Fibroblast of lung (primary cell): Measurements from ENCODE around the gene FHL2. TPM values are rescaled to one million over a fixed set of nuclear protein-coding genes. Genes with fewer than 3 reads are reported as not detected.
A peak's percentile ranks its signal among the peaks of the same experiment; 100 is the strongest.

Experiments
- DNase-seq, 2 donors: peaks; one replicate each; pipeline versions ENCODE4 v3.0.0 to v3.0.0-alpha.2; 2010; ENCODE audit warnings: low read depth in 2 of 2
- H2AFZ ChIP-seq: 2 replicates; pipeline ENCODE4 v1.5.1; 2012; ENCODE audit warnings: low read length, control low read depth, inconsistent platforms
- H3K27ac ChIP-seq: 2 replicates; pipeline ENCODE4 v1.5.1; 2011; ENCODE audit warnings: low read length, control low read depth; ENCODE audit not compliant: insufficient read depth
- H3K27me3 ChIP-seq: 2 replicates; pipeline ENCODE4 v1.5.1; 2011; ENCODE audit warnings: mild to moderate bottlenecking, low read length; ENCODE audit not compliant: control insufficient read depth, insufficient read depth
- H3K36me3 ChIP-seq: 2 replicates; pipeline ENCODE4 v1.5.1; 2011; ENCODE audit warnings: low read length; ENCODE audit not compliant: control insufficient read depth, insufficient read depth
- H3K4me1 ChIP-seq: 2 replicates; pipeline ENCODE4 v1.5.1; 2011; ENCODE audit warnings: low read length; ENCODE audit not compliant: control insufficient read depth, insufficient read depth; ENCODE audit errors: extremely low read depth
- H3K4me2 ChIP-seq: 2 replicates; pipeline ENCODE4 v1.5.1; 2011; ENCODE audit warnings: low read length, control low read depth; ENCODE audit not compliant: insufficient read depth; ENCODE audit errors: extremely low read depth
- H3K4me3 ChIP-seq, 4 experiments: fragments of 200-600 bp in 1 of 4; sonication (generic) in 1 of 4; replicated peaks in 1 of 4; 2 replicates each; pipeline ENCODE4 v1.5.1; 2011 to 2016; ENCODE audit warnings: low read length in 4 of 4, low read depth in 3 of 4, mild to moderate bottlenecking in 3 of 4, control low read depth in 2 of 4, inconsistent platforms in 1 of 4, mixed read lengths in 1 of 4; ENCODE audit not compliant: insufficient read depth in 1 of 4; ENCODE audit errors: control extremely low read depth in 1 of 4
- H3K79me2 ChIP-seq: 2 replicates; pipeline ENCODE4 v1.5.1; 2012; ENCODE audit warnings: mild to moderate bottlenecking, low read length, inconsistent platforms; ENCODE audit not compliant: control insufficient read depth, insufficient read depth
- H3K9ac ChIP-seq: 2 replicates; pipeline ENCODE4 v1.5.1; 2011; ENCODE audit warnings: mild to moderate bottlenecking, low read length, control low read depth; ENCODE audit not compliant: insufficient read depth
- H3K9me3 ChIP-seq: 2 replicates; pipeline ENCODE4 v1.5.1; 2012; ENCODE audit warnings: low read depth, low read length; ENCODE audit not compliant: control insufficient read depth, insufficient read depth
- H4K20me1 ChIP-seq: 2 replicates; pipeline ENCODE4 v1.5.1; 2011; ENCODE audit warnings: low read length; ENCODE audit not compliant: control insufficient read depth, insufficient read depth; ENCODE audit errors: extremely low read depth
- EZH2 ChIP-seq: IDR thresholded peaks from 2 replicates; pipeline ENCODE4 v1.5.1; 2012; ENCODE audit warnings: low read length, control low read depth, mild to moderate bottlenecking; ENCODE audit errors: missing control alignments
- polyA plus RNA-seq, 2 donors: library from polyadenylated mRNA; depleted of rRNA in 1 of 2; stranded (reverse) in 1 of 2; unstranded in 1 of 2; fragments of >200 nt; gene quantifications; 2 replicates each; pipeline ENCODE4 v1.2.1, GENCODE V29; 2011 to 2012; ENCODE audit warnings: missing spikeins in 1 of 2
- total RNA-seq: library from RNA; depleted of rRNA; stranded (reverse); fragments of >200 nt; gene quantifications from 2 replicates; pipeline ENCODE4 v1.2.1, GENCODE V29; 2014
- TF ChIP-seq, protein P1 (sequence below), 2 donors: IDR thresholded peaks in 1 of 2; conservative IDR thresholded peaks in 1 of 2; 1 replicate in 1 of 2; 2 replicates in 1 of 2; pipeline ENCODE4 v1.5.1; 2011 to 2012; ENCODE audit warnings: low read length in 2 of 2, control low read depth in 1 of 2, inconsistent platforms in 1 of 2, low read depth in 1 of 2, mild to moderate bottlenecking in 1 of 2

FHL2 gene
- total and polyA plus RNA-seq, 2 donors (not counting 1 experiment from before 2014, with no cell fraction given): 144 to 421 TPM

DNA sequence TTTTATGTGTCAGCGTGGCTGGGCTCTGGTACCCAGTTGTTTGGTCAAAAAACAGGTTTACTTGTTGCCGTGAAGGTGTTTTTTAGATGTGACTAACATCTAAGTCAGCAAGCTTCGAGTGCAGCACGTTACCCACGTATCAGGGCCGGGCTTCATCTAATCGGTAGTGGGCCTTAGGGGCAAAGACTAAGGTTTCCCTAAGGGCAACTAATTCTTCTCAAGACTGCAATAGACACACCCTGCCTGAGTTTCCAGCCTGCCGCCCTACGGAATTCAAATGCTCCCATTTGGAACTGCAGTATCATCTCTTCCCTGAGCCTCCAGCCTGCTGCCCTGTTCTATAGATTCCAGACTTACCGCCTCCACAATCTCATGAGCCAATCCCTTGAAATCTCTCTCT lies 27.7 kb downstream of the FHL2 start:
- Histone ChIP-seq H3K4me2 (no peak overlapping the region), H3K9ac (no peak overlapping the region), H3K27me3 (no peaks in the 10 kb centered on the region), H3K9me3 (no peaks in the 10 kb centered on the region), H3K36me3 (peaks cover 27% of the 10 kb centered on the region), H2AFZ (no peak overlapping the region), H3K79me2 (peaks cover 45% of the 10 kb centered on the region), H3K4me1 (peaks cover 38% of the 10 kb centered on the region), H3K27ac (peak overlapping the region; percentile 44), H3K4me3 (no peak overlapping the region), H4K20me1 (no peaks in the 10 kb centered on the region)
- TF ChIP-seq, protein P1, sequence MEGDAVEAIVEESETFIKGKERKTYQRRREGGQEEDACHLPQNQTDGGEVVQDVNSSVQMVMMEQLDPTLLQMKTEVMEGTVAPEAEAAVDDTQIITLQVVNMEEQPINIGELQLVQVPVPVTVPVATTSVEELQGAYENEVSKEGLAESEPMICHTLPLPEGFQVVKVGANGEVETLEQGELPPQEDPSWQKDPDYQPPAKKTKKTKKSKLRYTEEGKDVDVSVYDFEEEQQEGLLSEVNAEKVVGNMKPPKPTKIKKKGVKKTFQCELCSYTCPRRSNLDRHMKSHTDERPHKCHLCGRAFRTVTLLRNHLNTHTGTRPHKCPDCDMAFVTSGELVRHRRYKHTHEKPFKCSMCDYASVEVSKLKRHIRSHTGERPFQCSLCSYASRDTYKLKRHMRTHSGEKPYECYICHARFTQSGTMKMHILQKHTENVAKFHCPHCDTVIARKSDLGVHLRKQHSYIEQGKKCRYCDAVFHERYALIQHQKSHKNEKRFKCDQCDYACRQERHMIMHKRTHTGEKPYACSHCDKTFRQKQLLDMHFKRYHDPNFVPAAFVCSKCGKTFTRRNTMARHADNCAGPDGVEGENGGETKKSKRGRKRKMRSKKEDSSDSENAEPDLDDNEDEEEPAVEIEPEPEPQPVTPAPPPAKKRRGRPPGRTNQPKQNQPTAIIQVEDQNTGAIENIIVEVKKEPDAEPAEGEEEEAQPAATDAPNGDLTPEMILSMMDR (conservative IDR thresholded peaks at IDR 0.05 in 1 of 2, IDR thresholded peaks at IDR 0.05 in 1 of 2; ENCODE audit: low read depth in 1 of 2, low read length in 2 of 2): no peak
- TF ChIP-seq EZH2: no peak
- DNase-seq: no peak

GRCh38 chr2:105369777-105370690 lies 28.8 kb downstream of the FHL2 start:
- Histone ChIP-seq H3K9ac (no peak overlapping the region), H3K4me1 (peaks cover 31% of the 10 kb centered on the region), H3K27me3 (no peaks in the 10 kb centered on the region), H3K27ac (peak overlapping the region; percentile 44), H3K4me2 (no peak overlapping the region), H3K79me2 (peaks cover 41% of the 10 kb centered on the region), H3K36me3 (peaks cover 23% of the 10 kb centered on the region), H4K20me1 (no peaks in the 10 kb centered on the region), H3K4me3 (no peak overlapping the region), H3K9me3 (no peaks in the 10 kb centered on the region), H2AFZ (no peak overlapping the region)
- DNase-seq: peak; percentile 80 to 90
- TF ChIP-seq, protein P1 (conservative IDR thresholded peaks at IDR 0.05 in 1 of 2, IDR thresholded peaks at IDR 0.05 in 1 of 2; ENCODE audit: low read depth in 1 of 2, low read length in 2 of 2): peak; percentile 74 to 87
- TF ChIP-seq EZH2: no peak

GRCh38 chr2:105368759-105369408 lies 30.0 kb downstream of the FHL2 start:
- Histone ChIP-seq H3K9me3 (no peaks in the 10 kb centered on the region), H3K36me3 (peaks cover 23% of the 10 kb centered on the region), H3K27ac (no peak overlapping the region), H3K79me2 (peaks cover 35% of the 10 kb centered on the region), H3K4me3 (no peak overlapping the region), H2AFZ (no peak overlapping the region), H3K27me3 (no peaks in the 10 kb centered on the region), H4K20me1 (no peaks in the 10 kb centered on the region), H3K4me2 (no peak overlapping the region), H3K4me1 (peaks cover 20% of the 10 kb centered on the region), H3K9ac (no peak overlapping the region)
- no peak for DNase-seq
- no peak for TF ChIP-seq EZH2
- TF ChIP-seq, protein P1 (conservative IDR thresholded peaks at IDR 0.05 in 1 of 2, IDR thresholded peaks at IDR 0.05 in 1 of 2; ENCODE audit: low read depth in 1 of 2, low read length in 2 of 2): no peak
